Endothelial cell of umbilical vein (primary cell): ENCODE measurements around the gene DDX31. TPM values are rescaled to one million over a fixed set of nuclear protein-coding genes. Genes with fewer than 3 reads are reported as not detected.

ENCODE experiments used
- polyA plus RNA-seq, 4 experiments: library from polyadenylated mRNA; depleted of rRNA in 3 of 4; stranded (reverse) in 3 of 4; unstranded in 1 of 4; fragments of >200 nt; gene quantifications; 2 replicates each; pipeline versions ENCODE4 v1.2.1 to v1.2.3, GENCODE V29; 2011 to 2012; ENCODE audit warnings: missing spikeins in 1 of 4
- total RNA-seq: library from RNA; stranded (reverse); gene quantifications from 2 replicates; pipeline ENCODE4 v1.2.3, GENCODE V29; 2021

Gene DDX31
- total and polyA plus RNA-seq, 2 donors (not counting 3 experiments of a cell fraction or from before 2014, with no cell fraction given): 8.0 to 16.3 TPM

Other genes starting within 250 kb of the DDX31 start
- not detected in 2 replicates for gene BARHL1, start 87.4 kb downstream of the DDX31 start, total RNA-seq
- not detected in 2 replicates for gene BARHL1, start 87.4 kb downstream of the DDX31 start, polyA plus RNA-seq
- gene GTF3C4, start 481 bp upstream of the DDX31 start, total RNA-seq: 17.7 and 19.2 TPM in 2 replicates
- 2.5 and 3.3 TPM in 2 replicates for gene GTF3C4, start 481 bp upstream of the DDX31 start, polyA plus RNA-seq
- 0.32 TPM in 1 of 2 replicates, not detected in the other for gene AK8, start 208.3 kb upstream of the DDX31 start, total RNA-seq
- 0.05 and 0.06 TPM in 2 replicates for gene AK8, start 208.3 kb upstream of the DDX31 start, polyA plus RNA-seq
- 3.6 and 4.7 TPM in 2 replicates for gene SPACA9, start 208.9 kb upstream of the DDX31 start, total RNA-seq
- gene SPACA9, start 208.9 kb upstream of the DDX31 start, polyA plus RNA-seq: 2.6 and 3.3 TPM in 2 replicates